ENCODE data around the gene PPP2R5C.
A peak's percentile ranks its signal among the peaks of the same experiment; 100 is the strongest.

Gene PPP2R5C

DNA sequence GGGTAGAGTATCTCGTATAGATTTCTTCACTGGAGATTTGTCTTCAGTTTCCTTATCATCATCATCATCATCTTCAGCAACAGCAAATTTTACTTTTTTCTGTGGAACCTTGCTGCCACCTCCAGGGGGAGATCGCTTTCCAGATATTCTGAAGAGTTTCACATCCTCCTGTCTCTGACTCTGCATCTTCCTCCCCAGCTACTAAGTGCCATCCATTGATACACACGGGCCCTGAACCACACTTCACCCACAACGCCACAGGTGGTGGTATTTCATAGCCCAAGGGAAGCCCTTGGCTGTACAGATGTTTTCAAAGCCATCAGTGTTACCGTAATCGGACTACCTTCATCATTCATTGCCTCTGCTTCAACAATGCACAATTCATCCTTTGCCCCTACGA lies 82.2 kb downstream of the PPP2R5C start:
- peak in 1 of 2 donors; percentile 66 for DNase-seq
- H3K27me3 Mint-ChIP-seq: no peaks in the 10 kb centered on the region
- no peaks in the 10 kb centered on the region for H3K9me3 Mint-ChIP-seq
- H3K4me3 Mint-ChIP-seq: peak overlapping the region; percentile 23 to 42
- ATAC-seq: peak; percentile 90
- H3K4me1 Mint-ChIP-seq: peaks cover 97% of the 10 kb centered on the region
- peak overlapping the region in 1 of 2 donors; percentile 8 for H3K27ac Mint-ChIP-seq

DNA sequence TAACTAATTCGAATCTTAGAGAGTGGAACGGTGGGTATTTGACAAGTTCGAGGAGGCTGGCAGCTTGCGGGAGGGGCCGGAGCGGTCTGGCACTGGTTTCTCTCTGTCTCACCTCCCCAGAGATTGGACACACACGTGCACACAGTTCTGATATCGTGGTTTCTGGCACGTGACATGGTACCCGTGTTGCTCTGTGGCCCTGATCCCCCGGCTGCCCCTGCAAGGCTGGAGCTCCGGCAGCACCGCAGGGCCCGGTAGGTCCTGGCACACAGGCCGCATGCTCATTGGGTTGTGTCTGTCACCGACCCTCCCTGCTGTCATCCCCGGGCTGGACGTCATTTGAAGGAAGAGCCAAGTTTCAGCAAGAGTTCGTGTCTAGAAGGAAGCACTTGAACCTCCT lies 82.7 kb downstream of the PPP2R5C start:
- DNase-seq (no peak), ATAC-seq (no peak)
- Mint-ChIP-seq H3K9me3 (no peaks in the 10 kb centered on the region), H3K4me3 (no peak overlapping the region), H3K4me1 (peaks cover 97% of the 10 kb centered on the region), H3K27me3 (no peaks in the 10 kb centered on the region), H3K27ac (peak overlapping the region in 1 of 2 donors; percentile 72)

DNA sequence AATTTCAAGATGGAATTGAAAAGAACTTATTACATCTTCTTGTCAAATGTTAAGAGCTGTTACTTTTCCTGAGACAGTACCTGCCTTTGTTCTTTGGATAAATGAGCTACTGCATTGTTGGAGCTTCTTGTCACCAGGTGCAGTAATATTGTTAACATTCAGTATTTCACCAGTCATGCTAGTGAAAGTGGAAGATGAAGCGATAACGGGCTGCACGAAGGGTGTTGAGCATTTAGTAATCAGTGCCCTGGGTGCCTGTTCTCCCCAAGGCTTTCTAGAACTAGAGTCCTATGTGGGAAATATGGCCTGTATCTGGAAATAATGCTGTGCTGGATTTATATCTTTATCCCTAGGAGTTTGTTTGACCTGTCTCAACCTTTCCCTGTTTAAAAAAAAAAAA lies 83.2 kb downstream of the PPP2R5C start:
- Mint-ChIP-seq H3K27me3 (no peaks in the 10 kb centered on the region), H3K4me3 (no peak overlapping the region), H3K27ac (peak overlapping the region in 1 of 2 donors; percentile 37), H3K9me3 (no peaks in the 10 kb centered on the region), H3K4me1 (peaks cover 97% of the 10 kb centered on the region)
- DNase-seq: no peak
- no peak for ATAC-seq

DNA sequence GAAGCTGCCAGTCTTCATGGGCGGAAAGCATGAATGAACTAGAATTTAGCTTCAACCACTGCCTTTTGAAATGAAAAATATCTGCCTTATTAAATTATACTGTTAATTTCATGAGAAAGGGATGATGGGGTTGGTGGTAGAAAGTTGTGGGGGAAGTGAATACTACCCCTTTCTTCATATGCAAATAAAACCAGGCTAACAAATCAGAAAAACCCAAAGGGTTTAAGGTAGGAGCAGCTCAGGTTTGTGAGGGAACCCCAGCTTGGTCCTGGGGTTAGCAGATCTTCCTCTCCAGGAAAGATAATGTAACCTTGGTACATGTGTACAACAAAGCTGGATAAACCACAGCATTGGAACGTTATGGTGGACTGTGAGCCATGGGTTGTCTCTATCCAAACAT lies 84.0 kb downstream of the PPP2R5C start:
- H3K27me3 Mint-ChIP-seq: no peaks in the 10 kb centered on the region
- H3K4me3 Mint-ChIP-seq: no peak overlapping the region
- no peak for ATAC-seq
- no peaks in the 10 kb centered on the region for H3K9me3 Mint-ChIP-seq
- DNase-seq: no peak
- no peak overlapping the region for H3K27ac Mint-ChIP-seq
- H3K4me1 Mint-ChIP-seq: peaks cover 97% of the 10 kb centered on the region

DNA sequence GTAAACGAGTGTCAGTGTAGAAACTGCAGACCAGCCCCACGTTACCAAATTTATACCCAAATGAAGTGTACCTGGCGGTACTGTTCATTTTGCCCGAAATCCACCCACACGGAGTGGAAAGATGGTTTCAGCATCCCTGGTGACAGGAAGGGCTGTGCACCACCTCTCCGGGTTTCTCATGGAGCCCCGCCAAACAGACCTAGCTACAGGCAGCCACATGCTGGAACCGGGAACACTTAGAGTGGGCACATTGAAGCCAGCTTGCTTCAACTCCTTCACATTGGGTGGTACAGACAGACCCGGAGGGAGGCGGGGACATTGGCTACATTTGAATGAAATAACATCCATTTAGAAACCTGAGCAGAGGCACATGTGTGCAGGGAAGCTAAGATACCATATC lies 84.4 kb downstream of the PPP2R5C start:
- H3K4me1 Mint-ChIP-seq: peaks cover 97% of the 10 kb centered on the region
- H3K27me3 Mint-ChIP-seq: no peaks in the 10 kb centered on the region
- no peak overlapping the region for H3K27ac Mint-ChIP-seq
- DNase-seq (no peak), ATAC-seq (no peak)
- H3K9me3 Mint-ChIP-seq: no peaks in the 10 kb centered on the region
- H3K4me3 Mint-ChIP-seq: peak overlapping the region in 1 of 2 donors; percentile 44

DNA sequence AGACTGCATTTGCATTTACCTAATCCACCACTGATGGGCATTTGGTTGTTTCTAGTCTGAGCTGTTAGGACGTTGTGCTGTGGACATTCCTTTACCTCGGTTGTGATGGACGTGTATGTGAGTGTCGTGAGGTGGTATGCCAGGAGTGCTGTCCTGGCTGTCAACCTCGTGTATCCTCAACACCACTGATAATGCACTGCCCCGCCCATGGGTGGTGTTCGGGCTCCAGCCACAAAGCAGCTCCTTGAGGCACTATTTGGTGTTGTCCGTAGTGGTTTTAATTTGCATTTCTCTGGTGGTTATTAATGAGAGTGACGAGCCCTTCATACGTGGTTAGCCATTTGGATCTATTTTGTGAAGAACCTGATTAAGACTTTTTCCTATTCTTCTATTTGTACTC lies 87.6 kb downstream of the PPP2R5C start:
- H3K27ac Mint-ChIP-seq: no peak overlapping the region

DNA sequence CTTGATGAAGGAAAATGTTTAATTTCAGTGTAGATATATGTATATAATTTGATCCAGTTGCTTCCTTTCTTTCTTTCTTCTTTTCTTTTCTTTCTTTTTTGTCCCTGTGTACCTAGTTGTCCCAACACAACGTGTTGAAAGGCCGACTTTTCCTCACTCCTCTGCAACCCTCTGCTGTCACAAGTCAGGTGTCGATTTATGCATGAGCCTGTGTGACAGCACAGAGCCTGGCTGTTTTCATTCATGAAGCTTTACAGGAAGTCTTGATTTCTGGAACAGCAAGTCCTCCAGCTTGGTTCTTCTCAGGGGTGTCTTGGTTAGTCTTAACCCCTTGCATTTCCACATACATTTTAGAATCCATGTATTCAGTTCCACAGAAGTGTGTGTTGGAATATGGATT lies 88.1 kb downstream of the PPP2R5C start:
- no peaks in the 10 kb centered on the region for H3K27me3 Mint-ChIP-seq
- H3K4me1 Mint-ChIP-seq: peaks cover 96% of the 10 kb centered on the region
- H3K4me3 Mint-ChIP-seq: no peak overlapping the region
- ATAC-seq (no peak), DNase-seq (no peak)
- no peak overlapping the region for H3K27ac Mint-ChIP-seq
- H3K9me3 Mint-ChIP-seq: no peaks in the 10 kb centered on the region

More for the DNA sequence above, 87.6 kb downstream of the PPP2R5C start:
- DNase-seq: no peak
- Mint-ChIP-seq H3K4me3 (no peak overlapping the region), H3K9me3 (no peaks in the 10 kb centered on the region), H3K4me1 (peaks cover 96% of the 10 kb centered on the region), H3K27me3 (no peaks in the 10 kb centered on the region)
- no peak for ATAC-seq

GRCh38 chr14:101851183-101851582 lies 89.7 kb downstream of the PPP2R5C start:
- H3K4me3 Mint-ChIP-seq: no peak overlapping the region
- H3K27ac Mint-ChIP-seq: no peak overlapping the region
- DNase-seq (no peak), ATAC-seq (no peak)
- no peaks in the 10 kb centered on the region for H3K9me3 Mint-ChIP-seq
- no peaks in the 10 kb centered on the region for H3K27me3 Mint-ChIP-seq
- H3K4me1 Mint-ChIP-seq: peaks cover 96% of the 10 kb centered on the region

DNA sequence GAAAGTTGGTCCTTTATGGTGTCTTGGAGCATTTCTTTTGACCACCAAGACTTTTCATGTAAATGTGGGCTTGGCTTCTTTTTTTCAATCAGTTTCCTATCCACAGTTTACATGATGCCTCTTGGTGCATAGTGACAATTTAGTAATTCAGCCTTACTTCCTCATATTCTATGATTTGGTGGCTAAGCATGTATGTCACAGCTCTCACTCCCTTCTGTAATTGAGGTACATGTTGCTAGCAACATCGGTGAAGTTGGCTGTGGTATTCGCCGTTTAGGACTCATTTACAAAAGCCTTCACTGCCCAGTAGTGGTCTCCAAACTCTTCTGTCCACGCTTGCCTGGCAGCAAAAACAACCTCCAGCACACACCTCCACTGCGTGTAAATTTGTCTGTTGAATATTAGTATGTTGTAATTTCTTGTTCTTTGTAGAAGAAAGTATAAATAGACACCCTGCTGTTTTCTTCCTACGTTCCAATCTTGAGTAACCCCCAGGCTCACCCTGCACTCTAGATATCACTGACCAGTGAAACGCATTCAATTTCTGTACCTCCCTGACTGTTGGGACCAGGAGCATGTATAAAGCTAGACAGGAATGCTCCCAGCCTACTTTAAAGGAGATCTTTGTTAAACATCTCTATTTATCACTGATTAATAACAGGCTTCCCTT lies 90.4 kb downstream of the PPP2R5C start:
- no peaks in the 10 kb centered on the region for H3K27me3 Mint-ChIP-seq
- ATAC-seq (no peak), DNase-seq (no peak)
- no peaks in the 10 kb centered on the region for H3K9me3 Mint-ChIP-seq
- peaks cover 96% of the 10 kb centered on the region for H3K4me1 Mint-ChIP-seq
- H3K27ac Mint-ChIP-seq: no peak overlapping the region
- no peak overlapping the region for H3K4me3 Mint-ChIP-seq

DNA sequence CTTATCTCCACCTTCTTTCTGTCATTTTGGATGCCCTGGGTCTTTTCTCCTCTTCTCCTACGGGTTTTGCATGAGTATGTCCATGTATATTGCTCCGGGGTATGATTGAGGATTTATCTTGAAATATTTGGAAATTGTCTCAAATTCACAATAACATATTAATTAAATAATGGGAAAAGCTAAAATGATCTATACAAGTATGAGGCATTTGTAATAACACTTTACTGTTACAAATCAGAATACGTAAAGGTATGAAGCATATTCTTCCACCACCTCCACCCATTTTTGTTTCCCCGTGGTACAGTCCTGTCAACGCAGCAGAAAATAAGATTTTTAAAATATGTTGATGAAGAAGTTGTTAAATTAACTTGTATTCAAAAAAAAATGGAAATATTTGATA lies 91.3 kb downstream of the PPP2R5C start:
- ATAC-seq (no peak), DNase-seq (no peak)
- Mint-ChIP-seq H3K27me3 (no peaks in the 10 kb centered on the region), H3K27ac (no peak overlapping the region), H3K4me1 (peaks cover 96% of the 10 kb centered on the region), H3K4me3 (no peak overlapping the region), H3K9me3 (no peaks in the 10 kb centered on the region)

DNA sequence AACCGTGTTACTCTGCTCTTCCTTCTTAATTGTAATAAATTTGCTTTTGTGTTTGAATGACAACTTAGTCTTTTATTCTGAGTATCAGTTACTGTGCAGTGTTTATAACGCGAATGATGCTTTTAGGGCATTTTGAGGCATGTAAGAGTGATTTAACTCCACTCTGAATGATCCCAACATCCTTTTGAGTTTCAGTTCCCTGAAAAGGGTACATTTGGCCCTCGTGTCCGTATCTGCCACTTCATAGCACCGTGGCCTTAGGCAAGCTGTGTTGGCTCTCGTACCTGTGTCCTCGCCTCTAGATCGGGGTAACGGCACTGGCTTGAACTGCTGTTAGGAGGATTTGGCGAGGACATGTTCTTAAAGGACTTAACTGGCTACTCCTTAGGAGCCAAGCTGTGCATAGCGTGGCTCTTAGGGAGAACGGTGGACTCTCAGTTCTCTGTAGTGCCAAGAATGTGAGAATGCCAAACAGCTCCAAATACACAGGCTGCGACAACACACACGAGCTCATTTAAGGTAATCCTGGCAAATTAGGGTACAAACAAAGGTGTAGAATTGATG lies 92.0 kb downstream of the PPP2R5C start:
- DNase-seq (no peak), ATAC-seq (no peak)
- no peaks in the 10 kb centered on the region for H3K27me3 Mint-ChIP-seq
- H3K27ac Mint-ChIP-seq: peak overlapping the region in 1 of 2 donors; percentile 29
- H3K4me1 Mint-ChIP-seq: peaks cover 96% of the 10 kb centered on the region
- H3K9me3 Mint-ChIP-seq: no peaks in the 10 kb centered on the region
- H3K4me3 Mint-ChIP-seq: peak overlapping the region in 1 of 2 donors; percentile 30

GRCh38 chr14:101854366-101854765 lies 92.9 kb downstream of the PPP2R5C start:
- DNase-seq (no peak), ATAC-seq (peak; percentile 64)
- Mint-ChIP-seq H3K27ac (peak overlapping the region; percentile 63 to 71), H3K4me1 (peaks cover 96% of the 10 kb centered on the region), H3K9me3 (no peaks in the 10 kb centered on the region), H3K4me3 (peak overlapping the region; percentile 5 to 27), H3K27me3 (no peaks in the 10 kb centered on the region)

GRCh38 chr14:101855958-101856357 lies 94.4 kb downstream of the PPP2R5C start:
- ATAC-seq (no peak), DNase-seq (no peak)
- H3K4me1 Mint-ChIP-seq: peaks cover 91% of the 10 kb centered on the region
- H3K27me3 Mint-ChIP-seq: no peaks in the 10 kb centered on the region
- no peak overlapping the region for H3K4me3 Mint-ChIP-seq
- no peaks in the 10 kb centered on the region for H3K9me3 Mint-ChIP-seq
- no peak overlapping the region for H3K27ac Mint-ChIP-seq

- no peaks in the 10 kb centered on the region for H3K27me3 Mint-ChIP-seq
- H3K9me3 Mint-ChIP-seq: no peaks in the 10 kb centered on the region
- H3K4me1 Mint-ChIP-seq: peaks cover 90% of the 10 kb centered on the region
- DNase-seq (no peak), ATAC-seq (no peak)
- H3K27ac Mint-ChIP-seq: peak overlapping the region in 1 of 2 donors; percentile 19
- no peak overlapping the region for H3K4me3 Mint-ChIP-seq
These were observed 95.0 kb downstream of the PPP2R5C start for GRCh38 chr14:101856536-101856935.

- no peak overlapping the region for H3K27ac Mint-ChIP-seq
- H3K27me3 Mint-ChIP-seq: no peaks in the 10 kb centered on the region
- peaks cover 90% of the 10 kb centered on the region for H3K4me1 Mint-ChIP-seq
- H3K4me3 Mint-ChIP-seq: no peak overlapping the region
- no peak for DNase-seq
- ATAC-seq: peak; percentile 20
- no peaks in the 10 kb centered on the region for H3K9me3 Mint-ChIP-seq
These were observed 95.7 kb downstream of the PPP2R5C start for GRCh38 chr14:101857226-101857625.

GRCh38 chr14:101858791-101859537 lies 97.5 kb downstream of the PPP2R5C start:
- no peak for DNase-seq
- peak; percentile 48 for ATAC-seq
- Mint-ChIP-seq H3K4me1 (peaks cover 80% of the 10 kb centered on the region), H3K4me3 (peak overlapping the region; percentile 40 to 56), H3K9me3 (no peaks in the 10 kb centered on the region), H3K27ac (peak overlapping the region; percentile 39 to 94), H3K27me3 (no peaks in the 10 kb centered on the region)

All from stimulated activated naive CD8-positive, alpha-beta T cell treated with anti-CD3 and anti-CD28 coated beads, Interleukin-15, amount 100 ng/mL, for 72 hours (primary cell).